K562 (cell line): ENCODE data around the gene TM9SF3. TPM values are rescaled to one million over a fixed set of nuclear protein-coding genes. Genes with fewer than 3 reads are reported as not detected.

Source experiments
- ATAC-seq: fragments of 200-7000 bp; cut with Tn5 transposase; 3 replicates; pipeline ENCODE4 v1.9.1; 2020; ENCODE audit warnings: moderate library complexity
- BruUV-seq: library from RNA; stranded (reverse); fragments of 400-500 nt; replicated peaks from 2 replicates; lab custom pipeline; 2021; lab: Mats Ljungman, UMichigan
- CTCF ChIA-PET: fragments of 300-600 bp; formaldehyde crosslinking; extraction: SDS; loops from one replicate; lab custom pipeline; 2021; ENCODE audit warnings: low intra/inter-chr PET ratio; lab: Yijun Ruan, JAX
- POLR2A ChIA-PET: fragments of 300-600, 350-650 bp; sonication (Branson Sonifier 250); formaldehyde crosslinking; extraction: SDS; loops from one replicate; lab custom pipeline; 2021; ENCODE audit warnings: antibody characterized with exemption, inconsistent platforms; lab: Yijun Ruan, JAX
- DNase-seq, 4 experiments: peaks; one replicate each; pipeline versions ENCODE4 v3.0.0 to v3.0.0-alpha.2; 2011 to 2018; ENCODE audit warnings: low spot score in 3 of 4, mixed read lengths in 3 of 4; ENCODE audit errors: extremely low read depth in 1 of 4
- FAIRE-seq: peaks from 2 replicates; lab custom pipeline; 2011; peaks lifted over from hg19 to GRCh38; lab: Jason Lieb, UNC
- H2AFZ ChIP-seq: 2 replicates; pipeline ENCODE4 v1.6.0; 2011; ENCODE audit warnings: low read depth, low read length, control low read depth, inconsistent platforms
- H3K27ac ChIP-seq: fragments of 200-600 bp; 3 replicates; pipeline ENCODE4 v1.8.0; 2011; ENCODE audit warnings: low read depth, mild to moderate bottlenecking, control low read depth, inconsistent platforms, low read length, moderate library complexity, mixed read lengths; ENCODE audit errors: extremely low read depth
- H3K27me3 ChIP-seq, 2 experiments: fragments of 300-600 bp in 1 of 2; 2 replicates in 1 of 2; 3 replicates in 1 of 2; pipeline versions ENCODE4 v1.6.0 to v1.8.0; 2011; ENCODE audit warnings: inconsistent platforms in 2 of 2, low read length in 2 of 2, mild to moderate bottlenecking in 1 of 2, mixed read lengths in 1 of 2, moderate library complexity in 1 of 2; ENCODE audit not compliant: control insufficient read depth in 2 of 2, insufficient read depth in 2 of 2
- H3K36me3 ChIP-seq: fragments of 300-600 bp; 3 replicates; pipeline ENCODE4 v1.8.0; 2011; ENCODE audit warnings: mild to moderate bottlenecking, low read length, inconsistent platforms; ENCODE audit not compliant: control insufficient read depth, insufficient read depth
- H3K4me1 ChIP-seq, 2 experiments: fragments of 200-600 bp in 1 of 2; replicated peaks in 1 of 2; 2 replicates in 1 of 2; 3 replicates in 1 of 2; pipeline versions ENCODE4 v1.5.1 to v1.8.0; 2011; ENCODE audit warnings: inconsistent platforms in 2 of 2, low read length in 2 of 2, mild to moderate bottlenecking in 1 of 2, mixed read lengths in 1 of 2, moderate library complexity in 1 of 2; ENCODE audit not compliant: control insufficient read depth in 2 of 2, insufficient read depth in 2 of 2
- H3K4me2 ChIP-seq: 2 replicates; pipeline ENCODE4 v1.6.1; 2011; ENCODE audit warnings: low read length, control low read depth, inconsistent platforms, mixed read lengths; ENCODE audit not compliant: insufficient read depth
- H3K4me3 ChIP-seq: fragments of 200-600 bp; sonication (generic), shearing (Covaris generic); 2 replicates; pipeline ENCODE4 v1.5.1; 2016; ENCODE audit warnings: control low read depth, inconsistent platforms
- H3K79me2 ChIP-seq: fragments of 200-600 bp; 3 replicates; pipeline ENCODE4 v1.8.0; 2011; ENCODE audit warnings: low read length, inconsistent platforms; ENCODE audit not compliant: control insufficient read depth, insufficient read depth
- H3K9ac ChIP-seq, 2 experiments: 2 replicates each; pipeline versions ENCODE4 v1.6.0 to v1.6.1; 2011; ENCODE audit warnings: low read depth in 2 of 2, low read length in 2 of 2, control low read depth in 1 of 2, inconsistent platforms in 1 of 2, mild to moderate bottlenecking in 1 of 2, mixed read lengths in 1 of 2; ENCODE audit not compliant: insufficient read depth in 1 of 2
- H3K9me1 ChIP-seq: one replicate; pipeline ENCODE4 v1.6.0; 2011; ENCODE audit warnings: inconsistent platforms, mild to moderate bottlenecking, low read length, moderate library complexity; ENCODE audit not compliant: control insufficient read depth, insufficient read depth
- H3K9me3 ChIP-seq: replicated peaks from 2 replicates; pipeline ENCODE4 v1.5.1; 2011; ENCODE audit warnings: low read depth, low read length, inconsistent platforms; ENCODE audit not compliant: control insufficient read depth, insufficient read depth
- H4K20me1 ChIP-seq: replicated peaks from 2 replicates; pipeline ENCODE4 v1.6.1; 2011; ENCODE audit warnings: low read length, inconsistent platforms, mixed read lengths; ENCODE audit not compliant: control insufficient read depth, insufficient read depth
- DIDO1 ChIP-seq: fragments of 450-650 bp; IDR thresholded peaks from 2 replicates; pipeline ENCODE4 v1.6.1; 2016; ENCODE audit warnings: low read depth, missing biosample characterization, missing genetic modification characterization
- ELF2 ChIP-seq: fragments of 250-450 bp; sonication (Bioruptor Pico); IDR thresholded peaks from 2 replicates; pipeline ENCODE4 v1.5.0; 2021; ENCODE audit warnings: mild to moderate bottlenecking
- PCBP1 ChIP-seq: fragments of 200-400 bp; formaldehyde crosslinking; IDR thresholded peaks from 2 replicates; pipeline ENCODE4 v1.6.1; 2018; ENCODE audit warnings: mild to moderate bottlenecking, low read depth, low read length; ENCODE audit not compliant: poor library complexity, severe bottlenecking
- POLR2A ChIP-seq: fragments of 450-650 bp; conservative IDR thresholded peaks from 2 replicates; pipeline ENCODE4 v1.6.1; 2016
- POLR3G ChIP-seq: IDR thresholded peaks from 2 replicates; pipeline ENCODE4 v1.6.1; 2011; ENCODE audit not compliant: insufficient read length, insufficient replicate concordance; ENCODE audit errors: extremely low read depth
- RCOR1 ChIP-seq, 2 experiments: IDR thresholded peaks; 2 replicates each; pipeline ENCODE4 v1.6.1; 2012; ENCODE audit warnings: low read depth in 2 of 2, low read length in 2 of 2, borderline replicate concordance in 1 of 2, improper control_type of control experiment in 1 of 2
- TBL1XR1 ChIP-seq, 2 experiments: IDR thresholded peaks; 2 replicates each; pipeline ENCODE4 v1.6.1; 2012; ENCODE audit warnings: improper control_type of control experiment in 2 of 2, low read length in 2 of 2, mild to moderate bottlenecking in 1 of 2
- ZNF384 ChIP-seq: IDR thresholded peaks from 2 replicates; pipeline ENCODE4 v1.6.1; 2012; ENCODE audit warnings: low read depth, low read length, improper control_type of control experiment
- WGBS: fragments of 100-300 bp; shearing (Covaris generic); methylation state at CpG from one replicate; pipeline ENCODE4 v1.1.6; 2016; ENCODE audit warnings: low coverage, mixed read lengths; ENCODE audit not compliant: insufficient coverage; ENCODE audit errors: missing lambda C conversion rate; 5-methylcytosine and 5-hydroxymethylcytosine counted together
- in situ Hi-C: fragments of 300-500 bp; cut with MboI; formaldehyde crosslinking; loops from 4 replicates; pipeline ENCODE4 v1.15.0; 2018; ENCODE audit warnings: inconsistent platforms, mixed read lengths
- intact Hi-C: fragments of 100-400 bp; cut with micrococcal nuclease; formaldehyde crosslinking; loops from 2 replicates; pipeline ENCODE4 v1.14.2; 2022
- polyA plus RNA-seq, 8 experiments: library from polyadenylated mRNA; depleted of rRNA in 4 of 8; stranded (reverse) in 5 of 8; unstranded in 3 of 8; fragments of >200 nt; fragmentation: Nextera tagmentation in 2 of 8; fragmentation: Illumina TruSeq in 1 of 8; extraction: Ambion mirVana in 2 of 8; extraction: Trizol in 1 of 8; gene quantifications; 2 replicates each; pipeline versions ENCODE4 v1.2.1 to v1.2.3, GENCODE V29; 2011 to 2014; ENCODE audit warnings: inconsistent platforms in 1 of 8, missing spikeins in 1 of 8
- total RNA-seq, 7 experiments: library from RNA; depleted of rRNA in 6 of 7; stranded (reverse); fragments of >200 nt in 6 of 7; fragmentation: Illumina TruSeq in 2 of 7; extraction: Trizol in 2 of 7; gene quantifications; 2 replicates each; pipeline versions ENCODE4 v1.2.1 to v1.2.3, GENCODE V29; 2011 to 2021; ENCODE audit warnings: low replicate concordance in 1 of 7
- TF ChIP-seq, protein P1 (sequence below): fragments of 450-650 bp; IDR thresholded peaks from 2 replicates; pipeline ENCODE4 v1.7.0; 2016; ENCODE audit warnings: borderline replicate concordance

Gene TM9SF3
- total and polyA plus RNA-seq, 9 of the 15 experiments (the other 6 are each of a cell fraction or from before 2014, with no cell fraction given): 16.1 to 63.1 (median 34.9) TPM

DNA sequence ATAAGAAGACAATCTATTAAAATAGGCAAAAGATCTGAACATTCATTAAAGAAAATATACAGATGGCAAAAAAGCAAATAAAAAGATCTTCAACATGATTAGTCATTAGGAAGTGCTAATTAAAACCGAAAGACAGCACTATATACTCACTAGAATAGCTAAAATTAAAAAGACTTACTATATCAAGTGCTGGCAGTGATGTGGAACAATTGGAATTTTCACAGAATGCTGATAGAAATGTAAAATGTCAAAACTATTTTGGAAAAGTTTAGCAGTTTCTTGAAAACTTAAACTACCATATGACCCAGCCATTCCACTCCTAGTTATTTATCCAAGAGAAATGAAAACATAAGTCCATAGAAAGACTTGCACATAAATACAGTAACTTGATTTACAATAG lies 48.1 kb downstream of the TM9SF3 start:
- CTCF ChIA-PET: no interaction called here

GRCh38 chr10:96536129-96536528 lies 50.7 kb downstream of the TM9SF3 start:
- ATAC-seq: no peak
- WGBS: 100% methylated on average over 1 of the region's 1 CpG
- H3K36me3 ChIP-seq: peaks cover 61% of the 10 kb centered on the region; the same call in 1 of the 3 replicates
- no peak overlapping the region for H3K4me2 ChIP-seq
- H3K4me3 ChIP-seq: no peak overlapping the region
- no peaks in the 10 kb centered on the region for H3K27me3 ChIP-seq
- FAIRE-seq: no peak
- H3K9me3 ChIP-seq: no peaks in the 10 kb centered on the region
- BruUV-seq: no TSS peak
- H2AFZ ChIP-seq: no peak overlapping the region
- H3K79me2 ChIP-seq: peaks cover 14% of the 10 kb centered on the region; the same call in 2 of the 3 replicates
- intact Hi-C loops: no loop called here
- no peaks in the 10 kb centered on the region for H3K9me1 ChIP-seq
- POLR2A ChIA-PET: interaction anchor here (0.7 to 1.5 kb wide), 2 partner anchors 10 to 18 kb away, joined by 3 read pairs; no protein-coding TSS in a partner anchor
- in situ Hi-C loops: no loop called here
- H3K9ac ChIP-seq: no peak overlapping the region
- no peaks in the 10 kb centered on the region for H3K4me1 ChIP-seq
- no peaks in the 10 kb centered on the region for H4K20me1 ChIP-seq
- no peak overlapping the region for H3K27ac ChIP-seq
- DNase-seq: no peak
- CTCF ChIA-PET: no interaction called here
- TF ChIP-seq, protein P1, sequence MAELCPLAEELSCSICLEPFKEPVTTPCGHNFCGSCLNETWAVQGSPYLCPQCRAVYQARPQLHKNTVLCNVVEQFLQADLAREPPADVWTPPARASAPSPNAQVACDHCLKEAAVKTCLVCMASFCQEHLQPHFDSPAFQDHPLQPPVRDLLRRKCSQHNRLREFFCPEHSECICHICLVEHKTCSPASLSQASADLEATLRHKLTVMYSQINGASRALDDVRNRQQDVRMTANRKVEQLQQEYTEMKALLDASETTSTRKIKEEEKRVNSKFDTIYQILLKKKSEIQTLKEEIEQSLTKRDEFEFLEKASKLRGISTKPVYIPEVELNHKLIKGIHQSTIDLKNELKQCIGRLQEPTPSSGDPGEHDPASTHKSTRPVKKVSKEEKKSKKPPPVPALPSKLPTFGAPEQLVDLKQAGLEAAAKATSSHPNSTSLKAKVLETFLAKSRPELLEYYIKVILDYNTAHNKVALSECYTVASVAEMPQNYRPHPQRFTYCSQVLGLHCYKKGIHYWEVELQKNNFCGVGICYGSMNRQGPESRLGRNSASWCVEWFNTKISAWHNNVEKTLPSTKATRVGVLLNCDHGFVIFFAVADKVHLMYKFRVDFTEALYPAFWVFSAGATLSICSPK: no peak
- TF ChIP-seq ELF2 (CRISPR knock-in tag) (no peak), TBL1XR1 (IDR thresholded peaks at IDR 0.05; ENCODE audit: low read length in 2 of 2) (no peak), PCBP1 (no peak), DIDO1 (tag) (no peak), POLR3G (no peak)

More for the DNA sequence above, 48.1 kb downstream of the TM9SF3 start:
- intact Hi-C loops: no loop called here
- FAIRE-seq: no peak
- Histone ChIP-seq H3K36me3 (peaks cover 64% of the 10 kb centered on the region), H4K20me1 (no peaks in the 10 kb centered on the region), H3K4me1 (no peaks in the 10 kb centered on the region), H3K4me2 (no peak overlapping the region), H3K27ac (no peak overlapping the region), H2AFZ (no peak overlapping the region), H3K9ac (no peak overlapping the region), H3K9me3 (no peaks in the 10 kb centered on the region), H3K4me3 (no peak overlapping the region), H3K9me1 (no peaks in the 10 kb centered on the region), H3K79me2 (peaks cover 14% of the 10 kb centered on the region; the same call in 2 of the 3 replicates), H3K27me3 (no peaks in the 10 kb centered on the region)
- in situ Hi-C loops: no loop called here
- no peak for TF ChIP-seq RCOR1 (IDR thresholded peaks at IDR 0.05; ENCODE audit: borderline replicate concordance in 1 of 2, low read depth in 2 of 2, low read length in 2 of 2)
- TF ChIP-seq POLR2A: no peak
- TF ChIP-seq ZNF384: no peak
- no TSS peak for BruUV-seq
- POLR2A ChIA-PET: no interaction called here
- DNase-seq: no peak
- 100% methylated on average over 1 of the region's 1 CpG for WGBS
- ATAC-seq: no peak
